ENCODE measurements around the gene SLC39A1. TPM values are rescaled to one million over a fixed set of nuclear protein-coding genes. Genes with fewer than 3 reads are reported as not detected.
A peak's percentile ranks its signal among the peaks of the same experiment; 100 is the strongest.

The SLC39A1 gene
- total and polyA plus RNA-seq, 9 of the 15 experiments (the other 6 are each of a cell fraction or from before 2014, with no cell fraction given), result 9.9 to 81.1 (median 62.7) TPM

- no TSS peak for BruUV-seq (replicated peaks)
- TF ChIP-seq HLTF (IDR thresholded peaks at IDR 0.05) (peak; percentile 24; the same call in 1 of the 2 replicates), THRB (CRISPR knock-in tag; conservative IDR thresholded peaks at IDR 0.05) (0 out of 2 replicates have a peak, but pooled peaks have one; percentile 7), CHD1 (IDR thresholded peaks at IDR 0.05; ENCODE audit: low read length) (peak; percentile 10), PHF20 (IDR thresholded peaks at IDR 0.05; ENCODE audit: partially characterized antibody) (no peak), MLLT1 (IDR thresholded peaks at IDR 0.05) (peak in 1 of 2 experiments; percentile 13; a peak in 1 of 4 replicates), LEF1 (IDR thresholded peaks at IDR 0.05) (peak; percentile 51; the same call in 1 of the 2 replicates), ARNT (IDR thresholded peaks at IDR 0.05) (0 out of 4 replicates have a peak, but pooled peaks of 1 of the 2 experiments have one; percentile 36), FOXM1 (IDR thresholded peaks at IDR 0.05; ENCODE audit: low read depth) (no peak), FOXM1 (CRISPR knock-in tag; IDR thresholded peaks at IDR 0.05; ENCODE audit: low read depth) (no peak), SAP30 (IDR thresholded peaks at IDR 0.05; ENCODE audit: borderline replicate concordance, insufficient read depth, low read depth, low read length, poor library complexity, severe bottlenecking) (peak; percentile 20), MITF (IDR thresholded peaks at IDR 0.05) (no peak), ARHGAP35 (IDR thresholded peaks at IDR 0.05; ENCODE audit: partially characterized antibody) (peak; percentile 50), YY1 (IDR thresholded peaks at IDR 0.05; ENCODE audit: borderline replicate concordance in 1 of 3, control insufficient read depth in 1 of 3, extremely low read depth in 1 of 3, insufficient read depth in 3 of 3, insufficient read length in 1 of 3, insufficient replicate concordance in 2 of 3, low read depth in 1 of 3, low read length in 2 of 3) (peak in 1 of 3 experiments; percentile 31), CXXC5 (CRISPR knock-in tag; IDR thresholded peaks at IDR 0.05) (no peak)
- intact Hi-C loops (cut with micrococcal nuclease) (loop anchor here (5.0 kb wide), 3 partner anchors 39 to 124 kb away; no protein-coding TSS in a partner anchor), in situ Hi-C loops (cut with MboI) (no loop called here)
- H3K9ac ChIP-seq (ENCODE audit: insufficient read depth in 1 of 2, low read depth in 2 of 2, low read length in 2 of 2), result peak overlapping the region; percentile 90 to 91; a peak in 3 of 4 replicates
- DNase-seq (ENCODE audit: extremely low read depth in 1 of 4, low spot score in 3 of 4), result peak in 2 of 4 experiments; percentile 5 to 51
- peak overlapping the region; percentile 99 for H3K4me2 ChIP-seq (ENCODE audit: insufficient read depth, low read length)
- peaks cover 60% of the 10 kb centered on the region for H3K79me2 ChIP-seq (ENCODE audit: control insufficient read depth, insufficient read depth, low read length)
- ATAC-seq, result no peak
- 3% methylated on average over 3 of the region's 3 CpGs for WGBS (ENCODE audit: insufficient coverage, low coverage, missing lambda C conversion rate)
- peak overlapping the region; percentile 98 for H3K27ac ChIP-seq (ENCODE audit: extremely low read depth, low read depth, low read length)
- CTCF ChIA-PET (ENCODE audit: low intra/inter-chr PET ratio), result no interaction called here
- FAIRE-seq, result peak; percentile 67
- H3K4me1 ChIP-seq (replicated peaks in 1 of 2; ENCODE audit: control insufficient read depth in 2 of 2, insufficient read depth in 2 of 2, low read length in 2 of 2), result peaks cover 9 to 30% of the 10 kb centered on the region in 2 experiments
- H3K36me3 ChIP-seq (ENCODE audit: control insufficient read depth, insufficient read depth, low read length), result peaks cover 28% of the 10 kb centered on the region; the same call in 2 of the 3 replicates
- no peaks in the 10 kb centered on the region for H3K9me1 ChIP-seq (ENCODE audit: control insufficient read depth, insufficient read depth, low read length)
- no peaks in the 10 kb centered on the region for H3K27me3 ChIP-seq (ENCODE audit: control insufficient read depth in 2 of 2, insufficient read depth in 2 of 2, low read length in 2 of 2)
- no peaks in the 10 kb centered on the region for H3K9me3 ChIP-seq (replicated peaks; ENCODE audit: control insufficient read depth, insufficient read depth, low read depth, low read length)
- peaks cover 21% of the 10 kb centered on the region for H4K20me1 ChIP-seq (replicated peaks; ENCODE audit: control insufficient read depth, insufficient read depth, low read length)
- H2AFZ ChIP-seq (ENCODE audit: low read depth, low read length), result peak overlapping the region; percentile 56; the same call in 1 of the 2 replicates
- H3K4me3 ChIP-seq, result peak overlapping the region; percentile 86
- POLR2A ChIA-PET, result interaction anchor here (0.7 to 2.4 kb wide), 9 partner anchors 10 to 69 kb away, joined by 3 to 12 read pairs (median 5); partner anchors contain the start of genes DENND4B and RPS27
Observed at GRCh38 chr1:153921080-153921802, 42.1 kb downstream of the SLC39A1 start.
